ENCODE results near the gene POC1A.

GRCh38 chr3:52191663-52192062 lies 37.4 kb upstream of the POC1A start:
- TF ChIP-seq, protein P1, sequence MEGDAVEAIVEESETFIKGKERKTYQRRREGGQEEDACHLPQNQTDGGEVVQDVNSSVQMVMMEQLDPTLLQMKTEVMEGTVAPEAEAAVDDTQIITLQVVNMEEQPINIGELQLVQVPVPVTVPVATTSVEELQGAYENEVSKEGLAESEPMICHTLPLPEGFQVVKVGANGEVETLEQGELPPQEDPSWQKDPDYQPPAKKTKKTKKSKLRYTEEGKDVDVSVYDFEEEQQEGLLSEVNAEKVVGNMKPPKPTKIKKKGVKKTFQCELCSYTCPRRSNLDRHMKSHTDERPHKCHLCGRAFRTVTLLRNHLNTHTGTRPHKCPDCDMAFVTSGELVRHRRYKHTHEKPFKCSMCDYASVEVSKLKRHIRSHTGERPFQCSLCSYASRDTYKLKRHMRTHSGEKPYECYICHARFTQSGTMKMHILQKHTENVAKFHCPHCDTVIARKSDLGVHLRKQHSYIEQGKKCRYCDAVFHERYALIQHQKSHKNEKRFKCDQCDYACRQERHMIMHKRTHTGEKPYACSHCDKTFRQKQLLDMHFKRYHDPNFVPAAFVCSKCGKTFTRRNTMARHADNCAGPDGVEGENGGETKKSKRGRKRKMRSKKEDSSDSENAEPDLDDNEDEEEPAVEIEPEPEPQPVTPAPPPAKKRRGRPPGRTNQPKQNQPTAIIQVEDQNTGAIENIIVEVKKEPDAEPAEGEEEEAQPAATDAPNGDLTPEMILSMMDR (conservative IDR thresholded peaks at IDR 0.05 in 1 of 2, IDR thresholded peaks at IDR 0.05 in 1 of 2; ENCODE audit: low read depth in 1 of 2, low read length in 2 of 2) = no peak
- no peak for TF ChIP-seq EZH2 (IDR thresholded peaks at IDR 0.05; ENCODE audit: low read length, missing control alignments)

Measured in fibroblast of lung (primary cell).